ENCODE results near the gene LDHD. TPM values are rescaled to one million over a fixed set of nuclear protein-coding genes. Genes with fewer than 3 reads are reported as not detected.

LDHD gene
- total RNA-seq, 1 donor from 2014 or later, result 10.1 TPM

DNA sequence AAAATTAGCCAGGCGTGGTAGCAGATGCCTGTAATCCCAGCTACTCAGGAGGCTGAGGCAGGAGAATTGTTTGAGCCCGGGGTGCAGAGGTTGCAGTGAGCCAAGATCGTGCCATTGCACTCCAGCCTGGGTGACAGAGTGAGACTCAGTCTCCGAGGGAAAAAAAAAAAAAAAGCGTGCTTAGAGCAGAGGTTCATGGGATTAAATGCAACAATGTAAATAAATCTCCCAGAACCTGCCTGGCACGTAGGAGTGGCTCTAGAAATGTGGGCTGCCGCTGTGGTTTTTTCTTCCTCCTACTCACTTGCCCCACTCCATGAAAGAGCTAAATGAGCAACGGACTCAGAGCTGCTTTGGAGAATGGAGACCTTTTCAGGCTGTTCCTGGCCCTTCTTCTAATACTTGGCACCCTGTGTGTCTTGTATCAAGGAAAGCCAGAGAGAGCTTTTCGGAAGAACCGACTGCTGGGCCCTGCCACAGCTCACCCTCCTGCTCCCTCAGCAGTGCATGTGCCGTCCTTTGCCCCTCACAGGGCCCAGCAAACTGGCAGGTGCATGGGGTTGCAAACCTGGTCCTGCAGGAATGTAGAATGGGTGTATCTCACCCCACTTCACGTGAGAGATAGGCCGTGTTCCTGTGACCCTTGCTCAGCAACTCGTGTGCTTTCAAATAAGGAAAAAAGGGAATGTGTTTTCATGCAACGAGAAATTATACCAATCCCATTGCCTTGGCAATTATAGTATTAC, 52.0 kb downstream of the LDHD start:
- intact Hi-C loops (cut with DNase I), result no loop called here
- Histone ChIP-seq H3K4me1 (peaks cover 47% of the 10 kb centered on the region), H3K4me3 (no peak overlapping the region), H3K36me3 (no peaks in the 10 kb centered on the region), H3K9me3 (no peaks in the 10 kb centered on the region), H3K27ac (no peak overlapping the region), H3K27me3 (no peaks in the 10 kb centered on the region)
- no peak for DNase-seq (ENCODE audit: extremely low spot score in 2 of 2)
- no peak for TF ChIP-seq POLR2A (IDR thresholded peaks at IDR 0.05)
- TF ChIP-seq POLR2AphosphoS5 (IDR thresholded peaks at IDR 0.05; ENCODE audit: insufficient read depth in 1 of 2, low read depth in 1 of 2), result no peak
- TF ChIP-seq CTCF (IDR thresholded peaks at IDR 0.05), result no peak

DNA sequence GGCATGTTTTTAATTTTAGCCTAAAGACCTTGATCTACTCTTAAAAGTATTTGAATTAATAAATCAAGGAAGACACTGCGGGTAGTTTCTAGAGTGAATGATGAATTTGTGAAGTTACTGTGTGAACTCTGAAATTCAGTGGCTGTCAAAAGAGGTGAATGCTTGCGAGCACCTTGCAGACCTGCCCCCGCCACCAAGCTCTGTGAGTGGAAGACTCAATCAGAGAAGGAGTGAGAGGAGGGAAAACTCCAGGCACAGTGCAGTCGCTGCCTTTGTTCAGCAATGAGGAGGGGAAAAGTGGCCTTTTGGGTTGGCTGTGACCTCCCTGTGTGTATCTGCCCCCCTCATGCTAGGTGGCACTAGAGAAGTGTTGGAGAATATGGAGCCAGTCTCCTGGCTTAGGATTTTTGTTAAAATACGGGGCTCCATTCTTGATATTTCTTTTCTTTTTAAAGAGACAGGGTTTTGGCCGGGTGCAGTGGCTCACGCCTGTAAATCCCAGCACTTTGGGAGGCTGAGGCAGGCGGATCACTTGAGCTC, 53.0 kb downstream of the LDHD start:
- no peaks in the 10 kb centered on the region for H3K9me3 ChIP-seq
- H3K4me3 ChIP-seq, result no peak overlapping the region
- H3K27me3 ChIP-seq, result no peaks in the 10 kb centered on the region
- H3K27ac ChIP-seq, result no peak overlapping the region
- H3K36me3 ChIP-seq, result no peaks in the 10 kb centered on the region
- DNase-seq (ENCODE audit: extremely low spot score in 2 of 2), result no peak
- peaks cover 43% of the 10 kb centered on the region for H3K4me1 ChIP-seq
- intact Hi-C loops (cut with DNase I), result no loop called here
- TF ChIP-seq CTCF (IDR thresholded peaks at IDR 0.05) (no peak), POLR2AphosphoS5 (IDR thresholded peaks at IDR 0.05; ENCODE audit: insufficient read depth in 1 of 2, low read depth in 1 of 2) (no peak), POLR2A (IDR thresholded peaks at IDR 0.05) (no peak)

GRCh38 chr16:75062976-75063346, 53.6 kb downstream of the LDHD start:
- H3K9me3 ChIP-seq, result no peaks in the 10 kb centered on the region
- no peak overlapping the region for H3K4me3 ChIP-seq
- intact Hi-C loops (cut with DNase I), result no loop called here
- no peak for TF ChIP-seq POLR2A (IDR thresholded peaks at IDR 0.05)
- no peak for TF ChIP-seq CTCF (IDR thresholded peaks at IDR 0.05)
- no peak for TF ChIP-seq POLR2AphosphoS5 (IDR thresholded peaks at IDR 0.05; ENCODE audit: insufficient read depth in 1 of 2, low read depth in 1 of 2)
- DNase-seq (ENCODE audit: extremely low spot score in 2 of 2), result no peak
- H3K4me1 ChIP-seq, result peaks cover 38% of the 10 kb centered on the region
- no peaks in the 10 kb centered on the region for H3K27me3 ChIP-seq
- no peaks in the 10 kb centered on the region for H3K36me3 ChIP-seq
- H3K27ac ChIP-seq, result no peak overlapping the region

DNA sequence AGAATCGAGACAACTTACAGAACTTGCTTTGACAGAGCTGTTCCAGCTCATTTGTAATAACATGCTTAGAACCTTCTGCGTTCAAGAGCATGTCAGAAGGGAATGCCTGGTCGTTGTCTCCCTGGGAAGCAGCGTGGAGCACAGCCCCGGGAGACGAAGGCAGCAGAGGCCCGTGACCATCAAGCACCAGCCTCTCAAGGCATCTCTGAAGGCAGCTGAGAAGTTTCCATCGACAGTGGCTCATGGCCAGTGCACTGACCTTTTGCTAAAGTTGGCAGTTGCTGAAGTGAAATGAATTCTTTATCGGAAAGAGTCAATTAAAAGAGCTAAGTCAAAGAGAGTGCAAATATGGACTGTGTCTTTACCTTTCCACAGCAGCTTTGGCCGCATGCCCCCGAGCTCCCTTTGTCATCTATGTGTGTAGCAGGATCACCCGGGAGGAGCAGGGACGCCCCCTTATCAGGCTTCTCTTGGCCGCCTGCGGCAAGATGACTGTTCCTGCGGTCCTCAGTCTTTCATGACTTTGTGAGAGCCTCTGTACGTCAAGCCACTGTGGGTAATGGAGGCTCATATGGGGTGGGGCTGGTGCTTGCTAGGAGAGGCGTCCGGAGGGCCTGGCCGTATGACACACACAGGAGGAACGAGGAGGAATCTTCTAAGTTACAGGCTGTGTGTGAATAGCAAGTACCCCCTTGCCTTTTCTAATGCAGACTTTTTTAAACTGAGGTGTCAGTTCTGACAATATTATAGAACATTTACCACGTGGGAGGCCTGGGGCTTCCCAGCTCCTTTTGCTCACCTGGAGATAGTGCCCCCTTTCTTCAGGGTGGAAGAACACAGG, 54.2 kb downstream of the LDHD start:
- no peak for DNase-seq (ENCODE audit: extremely low spot score in 2 of 2)
- H3K4me3 ChIP-seq, result no peak overlapping the region
- no peaks in the 10 kb centered on the region for H3K9me3 ChIP-seq
- no peaks in the 10 kb centered on the region for H3K36me3 ChIP-seq
- H3K27ac ChIP-seq, result peak overlapping the region; percentile 25
- no peaks in the 10 kb centered on the region for H3K27me3 ChIP-seq
- TF ChIP-seq CTCF (IDR thresholded peaks at IDR 0.05), result no peak
- no peak for TF ChIP-seq POLR2A (IDR thresholded peaks at IDR 0.05)
- TF ChIP-seq POLR2AphosphoS5 (IDR thresholded peaks at IDR 0.05; ENCODE audit: insufficient read depth in 1 of 2, low read depth in 1 of 2), result no peak
- H3K4me1 ChIP-seq, result peaks cover 38% of the 10 kb centered on the region
- intact Hi-C loops (cut with DNase I), result no loop called here

Other genes with a start within 250 kb of the LDHD start
- gene WDR59, start 131.7 kb downstream of the LDHD start, total RNA-seq, result 95.3 TPM
- 20.1 TPM for gene ZNRF1, start 117.8 kb downstream of the LDHD start, total RNA-seq
- gene ZFP1, start 31.7 kb upstream of the LDHD start, total RNA-seq, result 11.3 TPM
- not detected for gene CTRB2, start 90.4 kb upstream of the LDHD start, total RNA-seq
- gene CTRB1, start 102.2 kb upstream of the LDHD start, total RNA-seq, result not detected
- gene BCAR1, start 134.8 kb upstream of the LDHD start, total RNA-seq, result 39.5 TPM

Data from vagina (tissue), 2 donors.